ENCODE results near the gene RRP8.

RRP8 gene

GRCh38 chr11:6603287-6604080 lies at the start of gene RRP8, which contains the start of gene ILK:
TSS of gene RRP8 (minus strand) at chr11:6603616. CDS start at chr11:6603502, 114 bp downstream.
TSS of gene ILK (plus strand) at chr11:6603774. CDS start at chr11:6604272, 498 bp downstream.
- peak; percentile 77 for DNase-seq

GRCh38 chr11:6653097-6653496 lies 49.7 kb upstream of the RRP8 start:
- no peak for DNase-seq

- DNase-seq, result no peak
Measured at GRCh38 chr11:6652182-6652581, 48.8 kb upstream of the RRP8 start.

GRCh38 chr11:6650980-6651379 lies 47.6 kb upstream of the RRP8 start:
- no peak for DNase-seq

- DNase-seq, result no peak
Measured at GRCh38 chr11:6650104-6650503, 46.7 kb upstream of the RRP8 start.

- DNase-seq, result no peak
Measured at GRCh38 chr11:6648501-6648900, 45.1 kb upstream of the RRP8 start.

GRCh38 chr11:6647836-6648235 lies 44.4 kb upstream of the RRP8 start:
- DNase-seq, result no peak

- DNase-seq, result no peak
Measured at GRCh38 chr11:6646918-6647679, 43.7 kb upstream of the RRP8 start.

GRCh38 chr11:6646576-6646917 lies 43.1 kb upstream of the RRP8 start:
- DNase-seq, result no peak

GRCh38 chr11:6646071-6646470 lies 42.7 kb upstream of the RRP8 start:
- no peak for DNase-seq

GRCh38 chr11:6642957-6643356 lies 39.5 kb upstream of the RRP8 start:
- no peak for DNase-seq

- no peak for DNase-seq
Measured at GRCh38 chr11:6640985-6641701, 37.7 kb upstream of the RRP8 start.

GRCh38 chr11:6640036-6640984 lies 36.9 kb upstream of the RRP8 start:
- DNase-seq, result no peak

- DNase-seq, result no peak
Measured at GRCh38 chr11:6638429-6638828, 35.0 kb upstream of the RRP8 start.

GRCh38 chr11:6637871-6638270 lies 34.5 kb upstream of the RRP8 start:
- no peak for DNase-seq

GRCh38 chr11:6636480-6636879 lies 33.1 kb upstream of the RRP8 start:
- DNase-seq, result no peak

- no peak for DNase-seq
Measured at GRCh38 chr11:6635082-6635932, 31.9 kb upstream of the RRP8 start.

- DNase-seq, result no peak
Measured at GRCh38 chr11:6634534-6634933, 31.1 kb upstream of the RRP8 start.

- no peak for DNase-seq
Measured at GRCh38 chr11:6633422-6634408, 30.3 kb upstream of the RRP8 start.
